Measurements from ENCODE around the gene COL27A1. TPM values are rescaled to one million over a fixed set of nuclear protein-coding genes. Genes with fewer than 3 reads are reported as not detected.
A peak's percentile ranks its signal among the peaks of the same experiment; 100 is the strongest.

Gene COL27A1
- total and polyA plus RNA-seq, 4 donors = 10.9 to 25.6 (median 17.4) TPM

DNA sequence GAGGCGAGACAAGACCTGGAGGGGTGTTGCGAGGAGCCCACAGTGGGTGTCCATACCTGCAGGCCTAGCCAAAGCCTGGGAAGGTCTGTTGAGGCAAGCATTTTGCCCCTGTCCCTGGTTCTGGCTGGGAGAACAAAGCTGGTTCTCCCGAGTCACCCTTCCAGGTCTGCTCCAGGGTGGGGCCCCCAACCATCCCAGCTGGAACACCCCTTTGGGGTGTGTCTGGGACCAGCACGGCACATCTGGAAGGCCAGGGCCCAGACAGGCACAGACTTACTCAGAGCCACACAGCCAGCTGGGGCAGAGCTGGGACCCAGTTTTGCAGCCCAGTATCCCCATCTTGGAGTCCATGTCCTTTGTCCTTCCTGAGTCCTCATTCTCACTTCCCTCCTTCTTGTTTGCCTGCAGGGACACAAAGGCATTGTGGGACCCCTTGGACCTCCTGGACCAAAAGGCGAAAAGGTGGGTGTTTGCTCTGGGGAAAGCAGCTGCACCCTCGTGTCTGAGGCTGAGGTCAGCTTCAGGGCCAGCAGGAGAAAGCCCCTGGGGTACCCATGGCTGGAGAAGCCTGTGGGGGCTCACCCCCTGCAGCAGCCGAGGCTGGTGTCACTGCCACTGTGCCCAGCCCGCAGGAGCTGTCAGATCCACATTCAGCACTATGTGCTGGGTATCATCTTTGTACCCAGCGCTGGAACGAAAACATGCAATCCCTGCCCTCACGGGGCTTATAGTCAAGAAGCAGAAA lies 129.2 kb downstream of the COL27A1 start:
- no peak overlapping the region for H3K27ac ChIP-seq (ENCODE audit: low read depth in 1 of 2, low read length in 1 of 2)
- ATAC-seq (ENCODE audit: insufficient read depth, low FRiP score) (no peak), DNase-seq (peak in 1 of 3 donors; percentile 11)
- 92 to 97% methylated on average over 11 of the region's 11 CpGs for WGBS, 2 donors
- no peaks in the 10 kb centered on the region for H3K9me3 ChIP-seq (ENCODE audit: control insufficient read depth in 4 of 4, insufficient read depth in 3 of 4, low read length in 3 of 4)
- H3K36me3 ChIP-seq (ENCODE audit: control insufficient read depth in 4 of 4, insufficient read depth in 4 of 4, low read length in 4 of 4) = peaks cover 0 to 15% (median 4%) of the 10 kb centered on the region in 4 donors
- no peak overlapping the region for H3K9ac ChIP-seq (ENCODE audit: insufficient read depth in 1 of 2, low read length in 2 of 2)
- H3K4me1 ChIP-seq (ENCODE audit: control insufficient read depth in 5 of 5, insufficient read depth in 5 of 5, low read length in 5 of 5) = peaks cover 0 to 24% (median 5%) of the 10 kb centered on the region in 5 donors
- no peaks in the 10 kb centered on the region for H3K27me3 ChIP-seq (ENCODE audit: control insufficient read depth in 3 of 3, insufficient read depth in 3 of 3, low read length in 2 of 3)
- TF ChIP-seq, protein P1, sequence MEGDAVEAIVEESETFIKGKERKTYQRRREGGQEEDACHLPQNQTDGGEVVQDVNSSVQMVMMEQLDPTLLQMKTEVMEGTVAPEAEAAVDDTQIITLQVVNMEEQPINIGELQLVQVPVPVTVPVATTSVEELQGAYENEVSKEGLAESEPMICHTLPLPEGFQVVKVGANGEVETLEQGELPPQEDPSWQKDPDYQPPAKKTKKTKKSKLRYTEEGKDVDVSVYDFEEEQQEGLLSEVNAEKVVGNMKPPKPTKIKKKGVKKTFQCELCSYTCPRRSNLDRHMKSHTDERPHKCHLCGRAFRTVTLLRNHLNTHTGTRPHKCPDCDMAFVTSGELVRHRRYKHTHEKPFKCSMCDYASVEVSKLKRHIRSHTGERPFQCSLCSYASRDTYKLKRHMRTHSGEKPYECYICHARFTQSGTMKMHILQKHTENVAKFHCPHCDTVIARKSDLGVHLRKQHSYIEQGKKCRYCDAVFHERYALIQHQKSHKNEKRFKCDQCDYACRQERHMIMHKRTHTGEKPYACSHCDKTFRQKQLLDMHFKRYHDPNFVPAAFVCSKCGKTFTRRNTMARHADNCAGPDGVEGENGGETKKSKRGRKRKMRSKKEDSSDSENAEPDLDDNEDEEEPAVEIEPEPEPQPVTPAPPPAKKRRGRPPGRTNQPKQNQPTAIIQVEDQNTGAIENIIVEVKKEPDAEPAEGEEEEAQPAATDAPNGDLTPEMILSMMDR (IDR thresholded peaks at IDR 0.05; ENCODE audit: control extremely low read depth, extremely low read depth) = no peak
- H3K4me3 ChIP-seq = no peak overlapping the region

DNA sequence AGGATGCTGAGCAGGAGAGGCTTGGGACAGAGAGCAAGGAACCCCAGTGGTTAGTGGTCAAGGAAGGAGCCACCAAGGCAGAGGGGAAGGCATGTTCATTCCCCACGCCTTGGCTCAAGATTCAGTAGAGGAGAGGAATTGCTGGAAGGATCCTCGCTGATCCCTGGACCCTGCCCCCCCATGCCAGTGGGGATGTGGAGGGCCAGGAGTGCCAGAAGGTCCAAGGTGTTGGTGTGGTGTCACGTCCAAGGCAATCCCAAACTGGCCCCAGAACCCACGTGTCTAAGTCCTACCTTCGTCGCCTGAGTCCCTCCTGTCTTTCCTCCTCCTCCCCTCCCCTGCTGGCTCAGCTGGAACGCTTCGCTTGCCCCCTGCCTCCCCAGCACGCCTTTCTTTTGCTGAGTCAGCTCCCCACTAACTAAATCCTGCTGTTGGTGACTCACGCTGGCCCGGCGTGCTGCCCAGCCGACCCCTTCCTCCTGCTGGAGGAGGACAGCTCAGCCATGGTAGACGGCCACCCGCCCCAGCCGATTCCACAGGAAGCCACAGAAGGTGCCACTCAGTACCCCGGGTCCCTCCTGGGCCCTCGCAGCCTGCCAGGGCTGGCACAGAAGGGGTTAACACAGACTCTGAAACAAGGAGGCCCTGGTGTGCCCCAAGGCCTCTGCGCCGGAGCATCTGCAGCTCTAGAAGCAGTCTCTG lies 130.0 kb downstream of the COL27A1 start:
- Histone ChIP-seq H3K36me3 (ENCODE audit: control insufficient read depth in 4 of 4, insufficient read depth in 4 of 4, low read length in 4 of 4) (peaks cover 0 to 15% (median 4%) of the 10 kb centered on the region in 4 donors), H3K27ac (ENCODE audit: low read depth in 1 of 2, low read length in 1 of 2) (no peak overlapping the region), H3K4me1 (ENCODE audit: control insufficient read depth in 5 of 5, insufficient read depth in 5 of 5, low read length in 5 of 5) (peaks cover 0 to 24% (median 5%) of the 10 kb centered on the region in 5 donors), H3K4me3 (no peak overlapping the region), H3K27me3 (ENCODE audit: control insufficient read depth in 3 of 3, insufficient read depth in 3 of 3, low read length in 2 of 3) (no peaks in the 10 kb centered on the region), H3K9me3 (ENCODE audit: control insufficient read depth in 4 of 4, insufficient read depth in 3 of 4, low read length in 3 of 4) (no peaks in the 10 kb centered on the region), H3K9ac (ENCODE audit: insufficient read depth in 1 of 2, low read length in 2 of 2) (no peak overlapping the region)
- DNase-seq (peak; percentile 80 to 92 (median 87)), ATAC-seq (ENCODE audit: insufficient read depth, low FRiP score) (no peak)
- whole genome bisulfite sequencing, 2 donors = 50 to 64% methylated on average over 20 of the region's 20 CpGs
- TF ChIP-seq, protein P1 (IDR thresholded peaks at IDR 0.05; ENCODE audit: control extremely low read depth, extremely low read depth) = no peak

DNA sequence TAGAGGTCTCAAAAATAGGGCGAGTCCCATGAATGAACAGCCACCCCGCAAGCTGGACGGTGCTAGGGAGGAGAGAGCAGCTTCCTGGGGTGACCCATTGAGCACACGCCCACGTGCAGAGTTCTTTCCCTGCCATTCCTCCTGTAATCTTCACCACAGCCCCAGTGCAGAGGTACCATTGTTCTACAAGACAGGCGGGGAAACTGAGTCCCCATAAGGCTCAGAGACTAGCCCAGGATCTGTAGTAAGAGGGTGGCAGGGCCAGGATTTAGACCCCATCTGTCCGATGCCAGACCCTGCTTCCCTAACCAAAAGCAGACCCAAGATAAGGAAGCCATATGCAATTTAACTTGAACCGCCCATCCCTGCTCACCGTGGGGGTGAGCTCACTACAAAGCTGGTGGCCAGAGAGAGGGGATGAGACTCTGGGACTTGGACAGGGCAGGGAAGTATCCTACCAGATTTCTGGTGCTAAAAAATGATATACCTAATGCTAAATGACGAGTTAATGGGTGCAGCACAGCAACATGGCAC lies 130.9 kb downstream of the COL27A1 start:
- peaks cover 0 to 20% (median 5%) of the 10 kb centered on the region in 5 donors for H3K4me1 ChIP-seq (ENCODE audit: control insufficient read depth in 5 of 5, insufficient read depth in 5 of 5, low read length in 5 of 5)
- TF ChIP-seq, protein P1 (IDR thresholded peaks at IDR 0.05; ENCODE audit: control extremely low read depth, extremely low read depth) = no peak
- H3K27me3 ChIP-seq (ENCODE audit: control insufficient read depth in 3 of 3, insufficient read depth in 3 of 3, low read length in 2 of 3) = no peaks in the 10 kb centered on the region
- 87 to 89% methylated on average over 10 of the region's 10 CpGs for WGBS, 2 donors
- ATAC-seq (ENCODE audit: insufficient read depth, low FRiP score) (no peak), DNase-seq (no peak)
- H3K9ac ChIP-seq (ENCODE audit: insufficient read depth in 1 of 2, low read length in 2 of 2) = no peak overlapping the region
- H3K4me3 ChIP-seq = no peak overlapping the region
- no peaks in the 10 kb centered on the region for H3K9me3 ChIP-seq (ENCODE audit: control insufficient read depth in 4 of 4, insufficient read depth in 3 of 4, low read length in 3 of 4)
- no peak overlapping the region for H3K27ac ChIP-seq (ENCODE audit: low read depth in 1 of 2, low read length in 1 of 2)
- peaks cover 0 to 21% (median 4%) of the 10 kb centered on the region in 4 donors for H3K36me3 ChIP-seq (ENCODE audit: control insufficient read depth in 4 of 4, insufficient read depth in 4 of 4, low read length in 4 of 4)

Measured in lung (tissue), 12 donors.